Measurements from ENCODE around the gene COL1A1.

COL1A1 gene

DNA sequence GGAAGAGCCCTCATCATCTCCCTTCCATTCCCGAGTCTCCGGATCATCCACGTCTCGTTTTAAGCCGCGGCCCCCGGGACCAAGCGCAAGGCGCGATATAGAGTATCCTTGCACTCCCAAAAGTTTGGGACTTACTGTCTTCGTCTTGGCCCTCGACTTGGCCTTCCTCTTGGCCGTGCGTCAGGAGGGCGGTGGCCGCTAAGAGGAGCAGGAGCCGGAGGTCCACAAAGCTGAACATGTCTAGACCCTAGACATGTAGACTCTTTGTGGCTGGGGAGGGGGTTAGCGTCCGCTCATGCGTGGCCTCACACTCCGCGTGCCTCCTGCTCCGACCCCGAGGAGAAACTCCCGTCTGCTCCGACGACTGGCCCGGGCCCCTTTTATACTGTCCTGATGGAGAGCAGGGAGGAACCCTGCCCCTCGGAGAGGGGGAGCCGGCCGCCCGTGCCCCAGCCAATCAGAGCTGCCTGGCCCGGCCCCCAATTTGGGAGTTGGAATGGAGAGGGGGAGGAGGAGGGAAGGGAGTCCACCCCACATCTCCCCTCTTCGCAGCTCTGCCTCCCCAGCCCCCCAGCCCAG is at the start of gene COL1A1:
Gene COL1A1, minus strand, starts transcription at position 356 of the 579 bp plus-strand sequence. Its CDS starts 118 bp downstream, at position 238.
- no peak for DNase-seq (ENCODE audit: low read depth in 2 of 2)

DNA sequence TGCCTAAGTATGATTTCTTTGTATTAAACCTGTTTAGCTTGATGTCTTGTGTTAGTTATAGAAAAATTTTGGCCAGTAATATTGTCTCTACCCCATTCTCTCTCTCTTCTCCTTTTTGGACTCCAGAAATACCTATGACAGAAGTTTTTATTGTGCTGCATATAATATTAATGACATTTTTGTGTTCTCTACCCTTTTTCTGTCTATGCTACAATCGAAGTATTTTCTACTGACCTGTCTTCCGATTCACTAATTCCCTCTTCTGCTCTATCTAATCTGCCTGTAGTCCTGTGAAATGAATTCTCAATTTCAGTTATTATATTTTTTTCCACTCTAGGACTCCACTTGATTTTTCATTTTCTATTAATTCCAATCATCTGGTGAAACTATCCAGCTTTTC is 46.8 kb upstream of the COL1A1 start:
- DNase-seq (ENCODE audit: low read depth in 2 of 2), result no peak

GRCh38 chr17:50244771-50245170 is 43.3 kb upstream of the COL1A1 start:
- DNase-seq (ENCODE audit: low read depth in 2 of 2), result no peak

DNA sequence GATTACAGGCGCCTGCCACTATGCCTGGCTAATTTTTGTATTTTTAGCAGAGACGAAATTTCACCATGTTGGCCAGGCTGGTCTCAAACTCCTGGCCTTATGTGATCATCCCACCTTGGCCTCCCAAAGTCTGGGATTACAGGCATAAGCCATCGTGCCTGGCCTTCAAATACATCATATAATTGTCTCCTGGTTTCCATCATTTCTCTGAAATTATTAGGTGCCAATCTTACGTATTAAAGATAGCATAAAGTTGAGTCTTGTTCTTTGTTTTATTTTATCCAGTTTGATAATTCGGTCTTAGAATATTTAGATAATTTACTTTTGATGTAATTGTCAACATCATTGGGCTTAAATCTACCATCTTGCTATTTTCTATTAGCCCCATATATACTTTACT is 40.0 kb upstream of the COL1A1 start:
- no peak for DNase-seq (ENCODE audit: low read depth in 2 of 2)

GRCh38 chr17:50240851-50241250 is 39.4 kb upstream of the COL1A1 start:
- DNase-seq (ENCODE audit: low read depth in 2 of 2), result no peak

GRCh38 chr17:50239937-50240336 is 38.5 kb upstream of the COL1A1 start:
- no peak for DNase-seq (ENCODE audit: low read depth in 2 of 2)

GRCh38 chr17:50238601-50239280 is 37.3 kb upstream of the COL1A1 start:
- DNase-seq (ENCODE audit: low read depth in 2 of 2), result no peak

DNA sequence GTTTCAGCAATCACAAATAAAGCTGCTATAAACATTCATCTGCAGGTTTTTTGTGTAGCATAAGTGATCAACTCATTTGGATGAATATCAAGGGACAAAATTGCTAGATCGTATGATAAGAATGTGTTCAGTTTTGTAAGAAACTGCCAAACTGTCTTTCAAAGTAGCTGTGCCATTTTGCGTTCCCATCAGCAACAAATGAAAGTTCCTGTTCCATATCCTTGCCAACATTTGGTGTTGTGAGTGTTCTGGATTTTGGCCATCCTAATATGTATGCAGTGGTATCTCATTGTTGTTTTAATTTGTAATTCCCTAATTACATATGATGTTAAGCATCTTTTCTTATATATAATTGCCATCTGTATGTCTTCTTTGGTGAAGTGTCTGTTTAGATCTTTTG is 36.5 kb upstream of the COL1A1 start:
- no peak for DNase-seq (ENCODE audit: low read depth in 2 of 2)

- DNase-seq (ENCODE audit: low read depth in 2 of 2), result no peak
Measured at GRCh38 chr17:50234581-50234980, 33.1 kb upstream of the COL1A1 start.

- DNase-seq (ENCODE audit: low read depth in 2 of 2), result no peak
Measured at GRCh38 chr17:50225701-50226240, 24.3 kb upstream of the COL1A1 start.

- DNase-seq (ENCODE audit: low read depth in 2 of 2), result no peak
Measured at GRCh38 chr17:50222922-50223321, 21.5 kb upstream of the COL1A1 start.

- no peak for DNase-seq (ENCODE audit: low read depth in 2 of 2)
Measured at GRCh38 chr17:50221864-50222545, 20.6 kb upstream of the COL1A1 start.

- no peak for DNase-seq (ENCODE audit: low read depth in 2 of 2)
Measured at GRCh38 chr17:50221266-50221863, 19.9 kb upstream of the COL1A1 start.

GRCh38 chr17:50220811-50221210 is 19.4 kb upstream of the COL1A1 start:
- DNase-seq (ENCODE audit: low read depth in 2 of 2), result no peak

- no peak for DNase-seq (ENCODE audit: low read depth in 2 of 2)
Measured at GRCh38 chr17:50219939-50220465, 18.6 kb upstream of the COL1A1 start.

DNA sequence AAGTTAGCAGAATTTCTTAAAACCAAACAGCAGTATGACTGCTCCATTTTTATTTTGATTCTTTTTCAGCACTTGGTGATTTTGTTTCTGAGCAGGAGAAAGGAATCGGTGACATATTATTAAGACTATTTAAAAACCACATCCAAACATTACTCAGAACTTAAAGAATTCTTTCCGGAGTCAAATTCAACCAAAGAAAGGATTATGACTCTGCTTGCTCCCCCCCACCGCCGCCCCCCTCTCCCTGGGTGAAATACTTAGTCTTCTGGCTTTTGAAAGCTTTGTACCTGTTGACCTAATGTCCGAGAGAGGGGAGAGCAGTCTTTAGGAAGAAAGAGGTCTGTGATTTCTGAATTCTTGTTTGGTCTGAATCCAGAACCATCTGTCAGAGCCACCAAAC is 17.9 kb upstream of the COL1A1 start:
- no peak for DNase-seq (ENCODE audit: low read depth in 2 of 2)

DNA sequence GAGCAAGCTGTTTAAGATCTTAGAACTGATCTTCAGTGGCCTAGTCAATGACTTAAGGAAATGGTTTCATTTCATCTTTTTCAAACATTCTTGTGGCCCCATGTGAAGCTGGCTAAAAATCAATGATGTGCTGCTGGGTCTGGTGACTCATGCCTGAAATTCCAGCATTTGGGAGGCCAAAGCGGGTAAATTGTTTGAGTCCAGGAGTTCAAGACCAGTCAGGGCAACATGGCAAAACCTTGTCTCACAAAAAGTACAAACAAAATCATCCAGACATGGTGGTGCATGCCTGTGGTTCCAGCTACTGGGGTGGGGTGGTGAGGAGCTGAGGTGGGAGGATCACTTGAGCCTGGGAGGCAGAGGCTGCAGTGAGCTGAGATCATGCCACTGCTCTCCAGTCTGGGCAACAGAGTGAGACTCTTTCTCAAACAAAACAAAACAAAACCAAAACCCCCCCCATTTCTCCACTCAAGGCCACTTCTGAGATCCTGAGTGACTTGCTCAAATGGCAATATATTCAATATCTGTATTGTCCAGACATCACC is 17.4 kb upstream of the COL1A1 start:
- no peak for DNase-seq (ENCODE audit: low read depth in 2 of 2)

DNA sequence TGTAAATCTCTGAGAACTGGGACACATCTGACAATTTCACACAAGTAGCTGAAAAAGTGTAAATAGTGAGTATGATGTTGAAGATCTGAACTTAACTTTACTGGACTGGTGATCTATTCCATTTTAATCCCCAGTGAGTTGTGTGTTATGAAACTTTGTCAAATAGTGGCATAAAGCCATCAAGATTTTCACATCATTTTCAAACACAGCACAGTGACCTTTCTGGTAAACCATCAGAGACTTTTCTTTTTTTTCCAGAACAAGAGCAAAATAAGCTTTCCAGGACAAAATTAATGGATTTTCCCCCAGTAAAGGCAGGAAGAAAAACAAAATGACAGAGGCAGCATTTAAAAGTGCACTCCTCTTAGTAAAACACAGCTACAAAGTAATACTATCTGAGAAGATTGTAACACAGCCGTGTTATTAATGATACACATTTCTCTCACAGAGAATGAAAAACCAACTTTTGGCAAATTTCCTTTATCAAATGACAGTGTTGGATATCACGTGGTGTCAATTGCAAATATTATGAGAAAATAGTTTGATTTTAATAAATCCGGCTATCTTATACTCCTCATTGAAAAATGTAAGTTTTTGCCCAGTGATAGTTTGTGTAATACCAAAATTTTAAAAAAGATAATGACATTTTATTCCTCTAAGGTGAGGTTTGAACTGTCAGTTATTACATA is 16.8 kb upstream of the COL1A1 start:
- no peak for DNase-seq (ENCODE audit: low read depth in 2 of 2)

GRCh38 chr17:50217591-50217990 is 16.2 kb upstream of the COL1A1 start:
- DNase-seq (ENCODE audit: low read depth in 2 of 2), result no peak

GRCh38 chr17:50214976-50215760 is 13.7 kb upstream of the COL1A1 start:
- no peak for DNase-seq (ENCODE audit: low read depth in 2 of 2)

All from stimulated activated CD8-positive, alpha-beta memory T cell treated with anti-CD3 and anti-CD28 coated beads, Interleukin-15, amount 100 ng/mL, for 48 hours (primary cell).